ENCODE measurements around the gene PTGS1.
"Not testable (repeated sequence)": the region's sequence is repeated elsewhere in the genome, so short reads cannot be mapped to it uniquely, and the experiment has no call there.

- TF ChIP-seq, protein P1, sequence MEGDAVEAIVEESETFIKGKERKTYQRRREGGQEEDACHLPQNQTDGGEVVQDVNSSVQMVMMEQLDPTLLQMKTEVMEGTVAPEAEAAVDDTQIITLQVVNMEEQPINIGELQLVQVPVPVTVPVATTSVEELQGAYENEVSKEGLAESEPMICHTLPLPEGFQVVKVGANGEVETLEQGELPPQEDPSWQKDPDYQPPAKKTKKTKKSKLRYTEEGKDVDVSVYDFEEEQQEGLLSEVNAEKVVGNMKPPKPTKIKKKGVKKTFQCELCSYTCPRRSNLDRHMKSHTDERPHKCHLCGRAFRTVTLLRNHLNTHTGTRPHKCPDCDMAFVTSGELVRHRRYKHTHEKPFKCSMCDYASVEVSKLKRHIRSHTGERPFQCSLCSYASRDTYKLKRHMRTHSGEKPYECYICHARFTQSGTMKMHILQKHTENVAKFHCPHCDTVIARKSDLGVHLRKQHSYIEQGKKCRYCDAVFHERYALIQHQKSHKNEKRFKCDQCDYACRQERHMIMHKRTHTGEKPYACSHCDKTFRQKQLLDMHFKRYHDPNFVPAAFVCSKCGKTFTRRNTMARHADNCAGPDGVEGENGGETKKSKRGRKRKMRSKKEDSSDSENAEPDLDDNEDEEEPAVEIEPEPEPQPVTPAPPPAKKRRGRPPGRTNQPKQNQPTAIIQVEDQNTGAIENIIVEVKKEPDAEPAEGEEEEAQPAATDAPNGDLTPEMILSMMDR (IDR thresholded peaks at IDR 0.05), result not testable (repeated sequence)
- TF ChIP-seq POLR2A (IDR thresholded peaks at IDR 0.05), result not testable (repeated sequence)
These were observed 7.7 kb upstream of the PTGS1 start for GRCh38 chr9:122363131-122363530.
